PC-3 (cell line): ENCODE data around the gene PRKN. TPM values are rescaled to one million over a fixed set of nuclear protein-coding genes. Genes with fewer than 3 reads are reported as not detected.

ENCODE experiments used
- ATAC-seq: fragments of 200-7000 bp; cut with Tn5 transposase; 2 replicates; pipeline ENCODE4 v1.9.1; 2020; ENCODE audit warnings: mild to moderate bottlenecking, moderate library complexity
- BruUV-seq: library from RNA; stranded (reverse); fragments of 400-500 nt; replicated peaks from 2 replicates; lab custom pipeline; 2021; lab: Mats Ljungman, UMichigan
- CTCF ChIA-PET: fragments of 300-600 bp; sonication (Branson Sonifier 250); formaldehyde crosslinking; loops from one replicate; lab custom pipeline; 2022; ENCODE audit warnings: antibody characterized with exemption; lab: Charles Lee
- POLR2A ChIA-PET: fragments of 300-600 bp; sonication (Branson Sonifier 250); formaldehyde crosslinking; loops from one replicate; lab custom pipeline; 2022; ENCODE audit warnings: antibody characterized with exemption; ENCODE audit not compliant: unreplicated experiment; lab: Charles Lee
- DNase-seq: peaks from one replicate; pipeline ENCODE4 v3.0.0-alpha.2; 2015
- H2AFZ ChIP-seq: fragments of 300-600 bp; sonication (generic); 2 replicates; pipeline ENCODE4 v1.6.0; 2016; ENCODE audit warnings: antibody characterized with exemption, low read length
- H3F3A ChIP-seq: fragments of 300-600 bp; sonication (generic); one replicate; pipeline ENCODE4 v1.6.0; 2017; ENCODE audit warnings: antibody characterized with exemption, low read length, control low read depth, mild to moderate bottlenecking; ENCODE audit not compliant: unreplicated experiment
- H3K27ac ChIP-seq: fragments of 300-600 bp; sonication (generic); 2 replicates; pipeline ENCODE4 v1.5.1; 2016; ENCODE audit warnings: mild to moderate bottlenecking, low read length
- H3K27me3 ChIP-seq: fragments of 300-600 bp; sonication (generic); 2 replicates; pipeline ENCODE4 v1.6.1; 2016; ENCODE audit warnings: low read length, mixed read lengths
- H3K36me3 ChIP-seq: fragments of 300-600 bp; sonication (generic); 2 replicates; pipeline ENCODE4 v1.6.1; 2016; ENCODE audit warnings: low read depth, mixed run types, low read length, mixed read lengths
- H3K4me1 ChIP-seq: fragments of 300-600 bp; sonication (generic); 2 replicates; pipeline ENCODE4 v1.5.1; 2016; ENCODE audit warnings: low read length; ENCODE audit not compliant: insufficient read depth
- H3K4me2 ChIP-seq: fragments of 300-600 bp; sonication (generic); 2 replicates; pipeline ENCODE4 v1.6.0; 2016; ENCODE audit warnings: low read length
- H3K4me3 ChIP-seq: fragments of 300-600 bp; sonication (generic); 2 replicates; pipeline ENCODE4 v1.5.1; 2016; ENCODE audit warnings: mild to moderate bottlenecking, low read length, mixed read lengths
- H3K79me2 ChIP-seq: fragments of 300-600 bp; sonication (generic); 2 replicates; pipeline ENCODE4 v1.6.1; 2017; ENCODE audit warnings: low read length, mixed read lengths
- H3K9ac ChIP-seq: fragments of 300-600 bp; sonication (generic); 2 replicates; pipeline ENCODE4 v1.6.0; 2016; ENCODE audit warnings: mild to moderate bottlenecking, low read length
- H3K9me2 ChIP-seq: fragments of 300-600 bp; sonication (generic); replicated peaks from 2 replicates; pipeline ENCODE4 v1.6.1; 2016; ENCODE audit warnings: mixed run types, low read length, mixed read lengths
- H3K9me3 ChIP-seq: fragments of 300-600 bp; sonication (generic); 2 replicates; pipeline ENCODE4 v1.6.1; 2016; ENCODE audit warnings: low read length, mixed read lengths
- H4K20me1 ChIP-seq: fragments of 300-600 bp; sonication (generic); 2 replicates; pipeline ENCODE4 v1.6.1; 2016; ENCODE audit warnings: low read length, mixed read lengths
- EZH2 ChIP-seq: fragments of 300-600 bp; sonication (generic); IDR thresholded peaks from one replicate; pipeline ENCODE4 v1.6.1; 2017; ENCODE audit warnings: antibody characterized with exemption, mild to moderate bottlenecking, low read length; ENCODE audit not compliant: unreplicated experiment
- EZH2phosphoT487 ChIP-seq: fragments of 300-600 bp; sonication (generic); IDR thresholded peaks from 2 replicates; pipeline ENCODE4 v1.6.1; 2018; ENCODE audit warnings: mild to moderate bottlenecking, antibody characterized with exemption, low read length, borderline replicate concordance
- intact Hi-C: fragments of 100-400 bp; cut with micrococcal nuclease; formaldehyde crosslinking; loops from 2 replicates; pipeline ENCODE4 v1.9.0; 2023
- total RNA-seq: library from RNA; depleted of rRNA; stranded (reverse); fragments of >200 nt; gene quantifications from 2 replicates; pipeline ENCODE4 v1.2.3, GENCODE V29; 2014
- TF ChIP-seq, protein P1 (sequence below): fragments of 300-600 bp; sonication (generic); conservative IDR thresholded peaks from 2 replicates; pipeline ENCODE4 v1.5.1; 2017; ENCODE audit warnings: antibody characterized with exemption, low read depth, mild to moderate bottlenecking, low read length

The PRKN gene
- total RNA-seq, 1 experiment from 2014 or later: not detected

GRCh38 chr6:161796681-161797080 lies 930.9 kb downstream of the PRKN start:
- Histone ChIP-seq H3K79me2 (no peaks in the 10 kb centered on the region), H3F3A (no peaks in the 10 kb centered on the region), H3K4me2 (no peak overlapping the region), H3K9me2 (no peaks in the 10 kb centered on the region), H3K27me3 (peaks cover 28% of the 10 kb centered on the region), H3K27ac (no peak overlapping the region), H3K36me3 (no peaks in the 10 kb centered on the region), H3K9me3 (no peaks in the 10 kb centered on the region), H3K9ac (no peak overlapping the region), H2AFZ (no peak overlapping the region), H4K20me1 (no peaks in the 10 kb centered on the region), H3K4me3 (no peak overlapping the region), H3K4me1 (no peaks in the 10 kb centered on the region)
- no TSS peak for BruUV-seq
- POLR2A ChIA-PET: no interaction called here
- CTCF ChIA-PET: no interaction called here
- DNase-seq: no peak
- ATAC-seq: no peak
- TF ChIP-seq, protein P1, sequence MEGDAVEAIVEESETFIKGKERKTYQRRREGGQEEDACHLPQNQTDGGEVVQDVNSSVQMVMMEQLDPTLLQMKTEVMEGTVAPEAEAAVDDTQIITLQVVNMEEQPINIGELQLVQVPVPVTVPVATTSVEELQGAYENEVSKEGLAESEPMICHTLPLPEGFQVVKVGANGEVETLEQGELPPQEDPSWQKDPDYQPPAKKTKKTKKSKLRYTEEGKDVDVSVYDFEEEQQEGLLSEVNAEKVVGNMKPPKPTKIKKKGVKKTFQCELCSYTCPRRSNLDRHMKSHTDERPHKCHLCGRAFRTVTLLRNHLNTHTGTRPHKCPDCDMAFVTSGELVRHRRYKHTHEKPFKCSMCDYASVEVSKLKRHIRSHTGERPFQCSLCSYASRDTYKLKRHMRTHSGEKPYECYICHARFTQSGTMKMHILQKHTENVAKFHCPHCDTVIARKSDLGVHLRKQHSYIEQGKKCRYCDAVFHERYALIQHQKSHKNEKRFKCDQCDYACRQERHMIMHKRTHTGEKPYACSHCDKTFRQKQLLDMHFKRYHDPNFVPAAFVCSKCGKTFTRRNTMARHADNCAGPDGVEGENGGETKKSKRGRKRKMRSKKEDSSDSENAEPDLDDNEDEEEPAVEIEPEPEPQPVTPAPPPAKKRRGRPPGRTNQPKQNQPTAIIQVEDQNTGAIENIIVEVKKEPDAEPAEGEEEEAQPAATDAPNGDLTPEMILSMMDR: no peak
- TF ChIP-seq EZH2 (no peak), EZH2phosphoT487 (no peak)
- intact Hi-C loops: no loop called here

GRCh38 chr6:161792851-161793493 lies 934.6 kb downstream of the PRKN start:
- Histone ChIP-seq H3K9me2 (no peaks in the 10 kb centered on the region), H3K4me2 (no peak overlapping the region), H3K4me1 (no peaks in the 10 kb centered on the region), H3K27me3 (peaks cover 56% of the 10 kb centered on the region), H3K27ac (no peak overlapping the region), H2AFZ (no peak overlapping the region), H3K36me3 (no peaks in the 10 kb centered on the region), H3K9ac (no peak overlapping the region), H3K9me3 (no peaks in the 10 kb centered on the region), H3K79me2 (no peaks in the 10 kb centered on the region), H4K20me1 (no peaks in the 10 kb centered on the region), H3K4me3 (no peak overlapping the region), H3F3A (no peaks in the 10 kb centered on the region)
- ChIA-PET POLR2A (no interaction called here), CTCF (no interaction called here)
- no peak for DNase-seq
- TF ChIP-seq, protein P1: no peak
- TF ChIP-seq EZH2phosphoT487 (no peak), EZH2 (no peak)
- ATAC-seq: no peak
- no TSS peak for BruUV-seq
- intact Hi-C loops: no loop called here

DNA sequence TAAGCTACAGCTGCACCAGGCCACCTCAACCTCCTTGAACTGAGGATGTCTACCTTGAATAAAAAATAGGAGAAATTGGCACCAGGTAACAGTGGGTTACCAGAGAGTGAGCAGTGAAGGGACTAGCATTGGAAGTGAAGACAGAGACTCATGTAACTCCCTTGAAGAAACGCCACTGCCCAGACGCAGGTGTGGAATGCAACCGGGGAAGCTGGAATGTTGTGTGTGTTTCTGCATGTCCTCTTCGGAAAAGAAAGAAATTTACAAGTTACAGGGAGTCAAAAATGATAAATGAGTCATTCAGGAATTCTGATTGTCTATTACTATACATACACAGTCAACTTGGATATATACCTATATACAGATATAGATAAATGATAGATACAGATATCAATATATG lies 939.0 kb downstream of the PRKN start:
- no peak overlapping the region for H3K4me2 ChIP-seq

More for the DNA sequence above, 939.0 kb downstream of the PRKN start:
- no TSS peak for BruUV-seq
- Histone ChIP-seq H3K4me3 (no peak overlapping the region), H3K9me2 (no peaks in the 10 kb centered on the region), H3K36me3 (no peaks in the 10 kb centered on the region), H3K4me1 (no peaks in the 10 kb centered on the region), H3K27ac (no peak overlapping the region), H3K79me2 (no peaks in the 10 kb centered on the region), H2AFZ (no peak overlapping the region), H3K9ac (no peak overlapping the region), H4K20me1 (no peaks in the 10 kb centered on the region), H3F3A (no peaks in the 10 kb centered on the region), H3K27me3 (peaks cover 76% of the 10 kb centered on the region), H3K9me3 (no peaks in the 10 kb centered on the region)
- CTCF ChIA-PET: no interaction called here
- no peak for DNase-seq
- ATAC-seq: no peak
- intact Hi-C loops: no loop called here
- POLR2A ChIA-PET: no interaction called here
- TF ChIP-seq, protein P1: no peak
- no peak for TF ChIP-seq EZH2phosphoT487
